Adrenal gland (tissue), 12 donors: ENCODE data around the gene SERPINE1. TPM values are rescaled to one million over a fixed set of nuclear protein-coding genes. Genes with fewer than 3 reads are reported as not detected.

ENCODE experiments used
- DNase-seq, 7 donors: peaks; one replicate each; pipeline ENCODE4 v3.0.0-alpha.2; 2019 to 2020
- H3K27ac ChIP-seq, 5 donors: fragments of 200-600 bp; sonication (generic) in 4 of 5; 1 replicate in 3 of 5; 2 replicates in 2 of 5; pipeline versions ENCODE4 v1.5.1 to v1.8.0; 2016 to 2020; ENCODE audit warnings: mild to moderate bottlenecking in 1 of 5
- H3K27me3 ChIP-seq: fragments of 200-600 bp; 2 replicates; pipeline ENCODE4 v1.8.0; 2021
- H3K36me3 ChIP-seq, 2 donors: fragments of 200-600 bp; replicated peaks in 1 of 2; 1 replicate in 1 of 2; 2 replicates in 1 of 2; pipeline versions ENCODE4 v1.5.1 to v1.8.0; 2018 to 2022
- H3K4me1 ChIP-seq, 2 donors: fragments of 200-600 bp; replicated peaks in 1 of 2; 1 replicate in 1 of 2; 2 replicates in 1 of 2; pipeline versions ENCODE4 v1.5.1 to v1.8.0; 2018 to 2021
- H3K4me3 ChIP-seq, 4 donors: fragments of 200-600 bp; sonication (generic) in 3 of 4; one replicate each; pipeline ENCODE4 v1.5.1; 2016 to 2018
- H3K9me3 ChIP-seq, 3 donors: fragments of 200-600 bp; sonication (generic) in 1 of 3; replicated peaks in 1 of 3; 1 replicate in 2 of 3; 2 replicates in 1 of 3; pipeline versions ENCODE4 v1.5.1 to v1.8.0; 2016 to 2021
- CTCF ChIP-seq, 6 experiments: fragments of 450-650 bp in 4 of 6; fragments of 200-600 bp in 2 of 6; sonication (generic) in 1 of 6; IDR thresholded peaks; 1 replicate in 5 of 6; 2 replicates in 1 of 6; pipeline versions ENCODE4 v1.5.1 to v1.8.0; 2016 to 2021; ENCODE audit warnings: antibody characterized with exemption in 6 of 6, mild to moderate bottlenecking in 2 of 6, moderate library complexity in 1 of 6
- POLR2A ChIP-seq, 2 donors: fragments of 450-650 bp; IDR thresholded peaks; one replicate each; pipeline ENCODE4 v1.6.1; 2017; ENCODE audit warnings: antibody characterized with exemption in 2 of 2, mild to moderate bottlenecking in 2 of 2, moderate library complexity in 1 of 2
- WGBS, 4 donors: extraction: QIAGEN DNeasy Blood & Tissue Kit in 2 of 4; methylation state at CpG; one replicate each; pipeline versions ENCODE4 v1.1.5 to v1.1.7; 2013 to 2017; 5-methylcytosine and 5-hydroxymethylcytosine counted together
- intact Hi-C, 2 donors: fragments of 100-400 bp; cut with DNase I; formaldehyde crosslinking; loops; one replicate each; pipeline versions ENCODE4 v1.14.1 to v1.15.0; 2022 to 2023
- polyA plus RNA-seq, 3 donors: library from polyadenylated mRNA; stranded (reverse); fragments of 200-250 nt in 2 of 3; fragments of 350-450 nt in 1 of 3; fragmentation: Illumina TruSeq in 1 of 3; extraction: RNeasy Lipid Tissue Mini Kit (QIAGEN cat#74804) in 1 of 3; gene quantifications; one replicate each; pipeline ENCODE4 v1.2.3, GENCODE V29; 2013 to 2014
- total RNA-seq, 9 donors: library from RNA; depleted of rRNA in 4 of 9; stranded (reverse); fragments of >200 nt in 4 of 9; fragments of 120-200 nt in 1 of 9; fragmentation: NEBNext Ultra II Directional in 1 of 9; extraction: Animal tissue kit (Norgen Biotek cat#: 25700) in 1 of 9; gene quantifications; one replicate each; pipeline versions ENCODE4 v1.1.0 to v1.2.4, GENCODE V29; 2013 to 2023
- donor health status: healthy with polysubstance abuse.
- donor health status: Bipolar disorder and iron deficiency.
- donor health status: DM: yes; HTN: yes; CAD: no.
- donor health status: DM: no; HTN: no; CAD: no.
- donor health status: DM: no; HTN: no; CAD: no.
- donor health status: DM: yes; HTN: yes; CAD: no.

Gene SERPINE1
- total and polyA plus RNA-seq, 12 donors: 4.8 to 118 (median 20.9) TPM

- no peak overlapping the region for H3K27ac ChIP-seq
- 80 to 93% (median 83%) methylated on average over 2 of the region's 2 CpGs for WGBS, 4 donors
- H3K27me3 ChIP-seq: no peaks in the 10 kb centered on the region
- H3K36me3 ChIP-seq: peaks cover 0 to 3% of the 10 kb centered on the region in 2 donors
- intact Hi-C loops: no loop called here
- TF ChIP-seq POLR2A (IDR thresholded peaks at IDR 0.05) (no peak), CTCF (IDR thresholded peaks at IDR 0.05) (no peak)
- H3K4me3 ChIP-seq: no peak overlapping the region
- no peaks in the 10 kb centered on the region for H3K9me3 ChIP-seq
- no peak for DNase-seq
- peaks cover 0 to 10% of the 10 kb centered on the region in 2 donors for H3K4me1 ChIP-seq
These were observed 25.2 kb downstream of the SERPINE1 start for GRCh38 chr7:101151908-101152651.

GRCh38 chr7:101153969-101154692 is 27.2 kb downstream of the SERPINE1 start, which contains the start of gene AP1S1:
Gene AP1S1, plus strand, starts transcription at chr7:101154476. Its CDS starts 39 bp downstream, at chr7:101154515.
- H3K27ac ChIP-seq: peak within 1 kb of the TSS in 1 of 5 donors; percentile 23
- TF ChIP-seq CTCF (IDR thresholded peaks at IDR 0.05): no peak
- TF ChIP-seq POLR2A (IDR thresholded peaks at IDR 0.05): peak in 1 of 2 donors; percentile 22
- peaks cover 0 to 10% of the 10 kb centered on the region in 2 donors for H3K4me1 ChIP-seq
- H3K4me3 ChIP-seq: peak within 1 kb of the TSS; percentile 30 to 90 (median 57)
- H3K36me3 ChIP-seq: peaks cover 0 to 17% of the 10 kb centered on the region in 2 donors
- H3K9me3 ChIP-seq: no peaks in the 10 kb centered on the region
- peak; percentile 93 to 97 (median 96) for DNase-seq
- intact Hi-C loops: no loop called here
- H3K27me3 ChIP-seq: no peaks in the 10 kb centered on the region
- 3 to 9% (median 4%) methylated on average over 11 to 51 of the region's 51 CpGs for WGBS, 4 donors

GRCh38 chr7:101154693-101155102 is 27.8 kb downstream of the SERPINE1 start:
- intact Hi-C loops: no loop called here
- no peak for DNase-seq
- Histone ChIP-seq H3K27ac (peak overlapping the region in 1 of 5 donors; percentile 23), H3K36me3 (peaks cover 0 to 20% of the 10 kb centered on the region in 2 donors), H3K27me3 (no peaks in the 10 kb centered on the region), H3K4me1 (peaks cover 0 to 10% of the 10 kb centered on the region in 2 donors), H3K4me3 (peak overlapping the region; percentile 30 to 90 (median 57)), H3K9me3 (no peaks in the 10 kb centered on the region)
- WGBS, 4 donors: 0% methylated on average over 4 to 34 of the region's 34 CpGs
- TF ChIP-seq POLR2A (IDR thresholded peaks at IDR 0.05) (no peak), CTCF (IDR thresholded peaks at IDR 0.05) (no peak)

- peaks cover 0 to 20% of the 10 kb centered on the region in 2 donors for H3K36me3 ChIP-seq
These were observed 28.4 kb downstream of the SERPINE1 start for GRCh38 chr7:101155303-101155702.

More at GRCh38 chr7:101155303-101155702, 28.4 kb downstream of the SERPINE1 start:
- WGBS, 4 donors: 58 to 72% (median 64%) methylated on average over 4 of the region's 4 CpGs
- TF ChIP-seq POLR2A (IDR thresholded peaks at IDR 0.05): no peak
- TF ChIP-seq CTCF (IDR thresholded peaks at IDR 0.05): no peak
- intact Hi-C loops: no loop called here
- no peaks in the 10 kb centered on the region for H3K9me3 ChIP-seq
- no peak overlapping the region for H3K27ac ChIP-seq
- peak overlapping the region in 2 of 4 donors; percentile 83 to 90 for H3K4me3 ChIP-seq
- no peak for DNase-seq
- H3K4me1 ChIP-seq: peaks cover 0 to 10% of the 10 kb centered on the region in 2 donors
- no peaks in the 10 kb centered on the region for H3K27me3 ChIP-seq
